Measurements from ENCODE around the gene CFAP20DC.

GRCh38 chr3:58900386-58900785, 149.4 kb downstream of the CFAP20DC start:
- TF ChIP-seq CTCF (IDR thresholded peaks at IDR 0.05): no peak
- TF ChIP-seq ZFX (IDR thresholded peaks at IDR 0.05; ENCODE audit: borderline replicate concordance): no peak
